Smooth muscle cell (in vitro differentiated cells): Measurements from ENCODE around the gene VPS51. TPM values are rescaled to one million over a fixed set of nuclear protein-coding genes. Genes with fewer than 3 reads are reported as not detected.
A peak's percentile ranks its signal among the peaks of the same experiment; 100 is the strongest.

Source experiments
- DNase-seq: peaks from one replicate; lab custom pipeline; 2025; ENCODE audit not compliant: unreplicated experiment; lab: John Stamatoyannopoulos, UW
- H2AFZ ChIP-seq: fragments of 200-600 bp; sonication (generic); 2 replicates; pipeline ENCODE4 v1.6.0; 2016; ENCODE audit warnings: antibody characterized with exemption, low read depth, mild to moderate bottlenecking
- H3F3A ChIP-seq: fragments of 200-600 bp; sonication (generic); 2 replicates; pipeline ENCODE4 v1.6.0; 2017; ENCODE audit warnings: antibody characterized with exemption, low read depth
- H3K27ac ChIP-seq: fragments of 200-600 bp; sonication (generic); 2 replicates; pipeline ENCODE4 v1.5.1; 2016; ENCODE audit warnings: low read depth, mild to moderate bottlenecking
- H3K27me3 ChIP-seq: fragments of 200-600 bp; sonication (generic); 2 replicates; pipeline ENCODE4 v1.6.1; 2016; ENCODE audit warnings: low read depth, mild to moderate bottlenecking
- H3K36me3 ChIP-seq: fragments of 200-600 bp; sonication (generic); 2 replicates; pipeline ENCODE4 v1.5.1; 2016; ENCODE audit warnings: low read depth
- H3K4me1 ChIP-seq: fragments of 200-600 bp; sonication (generic); 2 replicates; pipeline ENCODE4 v1.5.1; 2016; ENCODE audit warnings: low read depth
- H3K4me2 ChIP-seq: fragments of 200-600 bp; sonication (generic); 2 replicates; pipeline ENCODE4 v1.6.0; 2016; ENCODE audit warnings: mild to moderate bottlenecking
- H3K4me3 ChIP-seq: fragments of 200-600 bp; sonication (generic); 2 replicates; pipeline ENCODE4 v1.5.1; 2016; ENCODE audit warnings: mild to moderate bottlenecking
- H3K79me2 ChIP-seq: fragments of 200-600 bp; sonication (generic); 2 replicates; pipeline ENCODE4 v1.6.0; 2016; ENCODE audit warnings: low read depth, mild to moderate bottlenecking
- H3K9ac ChIP-seq: fragments of 200-600 bp; sonication (generic); 2 replicates; pipeline ENCODE4 v1.6.0; 2016; ENCODE audit warnings: low read depth
- H3K9me3 ChIP-seq: fragments of 200-600 bp; sonication (generic); replicated peaks from 2 replicates; pipeline ENCODE4 v1.5.1; 2016; ENCODE audit warnings: low read depth
- H4K20me1 ChIP-seq: fragments of 200-600 bp; sonication (generic); 2 replicates; pipeline ENCODE4 v1.6.0; 2016; ENCODE audit warnings: low read depth
- WGBS: methylation state at CpG from one replicate; pipeline ENCODE4 v1.1.7; 2016; ENCODE audit warnings: low lambda C conversion rate; 5-methylcytosine and 5-hydroxymethylcytosine counted together
- polyA plus RNA-seq: library from polyadenylated mRNA; unstranded; fragments of >200 nt; fragmentation: Nextera tagmentation; extraction: Ambion mirVana; gene quantifications from 2 replicates; pipeline ENCODE4 v1.2.1, GENCODE V29; 2016
- total RNA-seq: library from RNA; depleted of rRNA; stranded (reverse); fragments of >200 nt; gene quantifications from 2 replicates; pipeline ENCODE4 v1.2.3, GENCODE V29; 2014
- TF ChIP-seq, protein P1 (sequence below): fragments of 200-600 bp; sonication (generic); IDR thresholded peaks from 2 replicates; pipeline ENCODE4 v1.5.1; 2017; ENCODE audit warnings: borderline replicate concordance, mild to moderate bottlenecking, antibody characterized with exemption; ENCODE audit not compliant: insufficient read depth, poor library complexity, severe bottlenecking

The VPS51 gene
- total and polyA plus RNA-seq, 2 experiments from 2014 or later = 55.2 to 154 TPM

DNA sequence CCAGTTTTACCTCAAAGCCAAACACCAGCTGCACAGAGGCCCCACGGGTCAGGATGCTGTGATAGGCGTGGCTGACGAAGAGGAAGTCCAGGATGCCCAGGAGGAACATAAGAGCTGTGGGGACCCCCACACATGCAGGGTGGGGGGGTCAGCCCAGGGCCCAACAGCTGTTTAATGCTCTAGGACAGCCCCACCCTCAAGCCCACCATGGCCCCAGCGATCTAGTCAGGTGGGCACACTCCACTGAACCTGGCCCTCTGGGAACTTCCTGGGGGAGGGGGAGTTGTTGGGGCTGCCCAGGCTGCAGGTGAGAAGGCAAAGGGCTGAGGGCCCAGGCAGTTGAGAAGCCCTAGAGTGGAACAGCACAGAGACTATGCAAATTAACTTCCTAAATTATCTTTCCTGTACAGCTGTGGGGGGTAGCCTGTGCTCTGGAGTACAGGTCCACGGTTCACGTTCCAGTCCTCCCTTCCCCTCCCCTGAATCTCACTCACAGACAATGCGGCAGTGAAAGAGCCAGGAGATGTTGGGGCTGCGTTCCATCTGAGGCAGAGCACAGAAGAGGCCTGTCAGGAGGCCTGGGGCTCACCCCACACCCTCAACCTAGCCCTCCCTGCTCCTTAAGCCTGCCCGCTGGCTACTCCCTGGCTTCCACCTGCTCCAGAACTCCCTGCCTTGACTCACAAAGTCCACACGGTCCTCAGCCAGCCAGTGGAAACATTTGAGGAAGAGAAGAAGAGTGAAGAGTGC, 36.4 kb downstream of the VPS51 start:
- Histone ChIP-seq H3K36me3 (no peaks in the 10 kb centered on the region), H3K4me1 (peaks cover 5% of the 10 kb centered on the region), H3F3A (peaks cover 9% of the 10 kb centered on the region), H3K27ac (no peak overlapping the region), H3K9ac (no peak overlapping the region), H3K27me3 (no peaks in the 10 kb centered on the region), H3K9me3 (no peaks in the 10 kb centered on the region), H4K20me1 (peaks cover 30% of the 10 kb centered on the region), H2AFZ (no peak overlapping the region), H3K79me2 (peaks cover 18% of the 10 kb centered on the region), H3K4me3 (no peak overlapping the region), H3K4me2 (peak overlapping the region; percentile 83)
- no peak for DNase-seq
- WGBS = 95% methylated on average over 10 of the region's 10 CpGs
- TF ChIP-seq, protein P1, sequence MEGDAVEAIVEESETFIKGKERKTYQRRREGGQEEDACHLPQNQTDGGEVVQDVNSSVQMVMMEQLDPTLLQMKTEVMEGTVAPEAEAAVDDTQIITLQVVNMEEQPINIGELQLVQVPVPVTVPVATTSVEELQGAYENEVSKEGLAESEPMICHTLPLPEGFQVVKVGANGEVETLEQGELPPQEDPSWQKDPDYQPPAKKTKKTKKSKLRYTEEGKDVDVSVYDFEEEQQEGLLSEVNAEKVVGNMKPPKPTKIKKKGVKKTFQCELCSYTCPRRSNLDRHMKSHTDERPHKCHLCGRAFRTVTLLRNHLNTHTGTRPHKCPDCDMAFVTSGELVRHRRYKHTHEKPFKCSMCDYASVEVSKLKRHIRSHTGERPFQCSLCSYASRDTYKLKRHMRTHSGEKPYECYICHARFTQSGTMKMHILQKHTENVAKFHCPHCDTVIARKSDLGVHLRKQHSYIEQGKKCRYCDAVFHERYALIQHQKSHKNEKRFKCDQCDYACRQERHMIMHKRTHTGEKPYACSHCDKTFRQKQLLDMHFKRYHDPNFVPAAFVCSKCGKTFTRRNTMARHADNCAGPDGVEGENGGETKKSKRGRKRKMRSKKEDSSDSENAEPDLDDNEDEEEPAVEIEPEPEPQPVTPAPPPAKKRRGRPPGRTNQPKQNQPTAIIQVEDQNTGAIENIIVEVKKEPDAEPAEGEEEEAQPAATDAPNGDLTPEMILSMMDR = no peak

DNA sequence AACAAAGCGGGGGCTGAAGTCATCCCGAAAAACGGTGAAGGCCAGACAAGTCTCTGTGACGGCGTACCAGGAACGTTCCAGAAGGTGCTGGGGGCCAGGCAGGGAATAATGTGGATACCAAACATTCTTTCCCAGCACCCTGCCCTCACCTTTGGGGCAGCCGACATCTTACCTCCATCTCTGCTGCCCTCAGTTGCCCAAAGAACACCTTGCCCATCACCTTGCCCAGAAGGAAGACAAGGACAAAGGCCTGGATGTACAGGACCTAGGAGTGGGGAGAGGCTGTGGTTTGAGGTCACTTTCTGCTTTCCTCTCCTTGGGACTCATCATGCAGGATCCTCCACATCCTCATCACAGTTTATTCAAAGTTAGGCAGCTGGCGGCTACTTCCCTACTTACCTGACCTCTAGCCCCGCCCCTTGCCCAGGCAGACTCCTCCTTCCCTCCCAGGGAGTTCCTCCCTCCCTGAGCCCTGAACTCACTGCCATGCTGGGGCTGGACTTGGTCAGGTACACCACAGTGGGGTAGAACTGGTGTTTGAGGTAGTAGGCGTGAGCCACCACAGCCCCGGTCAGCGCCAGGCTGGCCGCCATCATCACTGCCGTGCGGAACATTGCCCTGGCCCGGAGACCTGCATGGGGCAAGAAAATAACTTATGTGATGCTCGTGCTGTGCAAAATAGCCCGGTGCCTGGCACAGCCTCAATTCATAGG, 37.1 kb downstream of the VPS51 start:
- Histone ChIP-seq H3K27me3 (no peaks in the 10 kb centered on the region), H3K9ac (peak overlapping the region; percentile 93), H3K4me2 (peak overlapping the region; percentile 83), H3K4me1 (peaks cover 5% of the 10 kb centered on the region), H4K20me1 (peaks cover 30% of the 10 kb centered on the region), H3K4me3 (peak overlapping the region; percentile 65), H3K36me3 (no peaks in the 10 kb centered on the region), H3F3A (peaks cover 8% of the 10 kb centered on the region), H3K9me3 (no peaks in the 10 kb centered on the region), H2AFZ (no peak overlapping the region), H3K27ac (peak overlapping the region; percentile 93), H3K79me2 (peaks cover 18% of the 10 kb centered on the region)
- 55% methylated on average over 18 of the region's 18 CpGs for WGBS
- TF ChIP-seq, protein P1 = no peak
- DNase-seq = no peak

DNA sequence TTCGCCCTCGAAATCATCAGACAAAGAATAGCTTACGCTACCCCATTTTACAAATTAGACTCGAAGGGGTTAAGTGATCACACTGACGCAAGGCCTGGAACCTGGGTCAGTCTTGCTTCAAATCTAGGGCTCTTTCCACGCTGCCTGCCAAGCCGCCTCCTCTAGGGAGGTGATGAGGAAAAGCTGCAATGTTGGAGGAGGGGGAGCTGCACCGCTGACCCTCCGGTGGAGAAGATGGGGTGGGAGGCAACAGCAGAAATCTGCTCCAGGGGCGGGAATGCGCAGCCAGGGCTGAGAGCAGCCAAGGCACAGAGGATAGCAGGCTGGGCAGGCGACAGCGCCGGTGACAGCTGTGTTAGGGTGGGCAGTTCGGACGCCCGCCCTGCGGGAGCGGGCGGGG, 37.7 kb downstream of the VPS51 start:
- Histone ChIP-seq H3K9ac (peak overlapping the region; percentile 93), H3K36me3 (no peaks in the 10 kb centered on the region), H3K79me2 (peaks cover 18% of the 10 kb centered on the region), H3F3A (peaks cover 7% of the 10 kb centered on the region), H3K9me3 (no peaks in the 10 kb centered on the region), H3K4me2 (peak overlapping the region; percentile 83), H2AFZ (no peak overlapping the region), H3K4me3 (peak overlapping the region; percentile 65), H4K20me1 (peaks cover 30% of the 10 kb centered on the region), H3K4me1 (peaks cover 5% of the 10 kb centered on the region), H3K27me3 (no peaks in the 10 kb centered on the region), H3K27ac (peak overlapping the region; percentile 93)
- WGBS = 4% methylated on average over 20 of the region's 20 CpGs
- DNase-seq = no peak
- TF ChIP-seq, protein P1 = no peak
